Renal pelvis (tissue), 12 donors: ENCODE measurements around the gene HTR5A. TPM values are rescaled to one million over a fixed set of nuclear protein-coding genes. Genes with fewer than 3 reads are reported as not detected.
"Not testable (repeated sequence)": the region's sequence is repeated elsewhere in the genome, so short reads cannot be mapped to it uniquely, and the experiment has no call there.

ENCODE experiments used
- DNase-seq: peaks from one replicate; pipeline ENCODE4 v3.0.0-alpha.2; 2013
- long read RNA-seq, 16 experiments: transcript quantifications; one replicate each; lab custom pipeline, GENCODE V29; 2026
- polyA plus RNA-seq, 3 donors: library from polyadenylated mRNA; unstranded; fragments of 120-200 nt; gene quantifications; one replicate each; pipeline ENCODE4 v1.2.1, GENCODE V29; 2013; ENCODE audit not compliant: insufficient read length in 3 of 3

The HTR5A gene
- polyA plus RNA-seq = not detected
- long read RNA-seq, donor 1 = 0 reads
- long read RNA-seq, donor 2 = 0 reads
- long read RNA-seq, donor 3 = 0 reads
- long read RNA-seq, donor 4 = 0 reads
- long read RNA-seq, donor 5 = 0 reads
- long read RNA-seq, donor 6 = 0 reads
- long read RNA-seq, donor 7 = 0 reads
- long read RNA-seq, donor 8 = 0 reads
- long read RNA-seq, donor 9 = 0 reads
- long read RNA-seq, donor 10 = 0 reads
- long read RNA-seq, donor 11 = 0 reads
- long read RNA-seq, donor 12 = 0 reads
- long read RNA-seq, donor 13 = 0 reads
- long read RNA-seq, donor 14 = 0 reads
- long read RNA-seq, donor 15 = 0 reads
- long read RNA-seq, donor 16 = 0 reads

- DNase-seq = peak; percentile 91
Observed at GRCh38 chr7:155069992-155070751, at the start of gene HTR5A. HTR5A (plus strand) TSS chr7:155070324; CDS start chr7:155070900, 576 bp downstream.

GRCh38 chr7:155020996-155021395, 49.1 kb upstream of the HTR5A start:
- no peak for DNase-seq

- DNase-seq = no peak
Observed at GRCh38 chr7:155021699-155022145, 48.4 kb upstream of the HTR5A start.

GRCh38 chr7:155027879-155028278, 42.2 kb upstream of the HTR5A start:
- DNase-seq = no peak

GRCh38 chr7:155032978-155033377, 37.1 kb upstream of the HTR5A start:
- no peak for DNase-seq

- DNase-seq = not testable (repeated sequence)
Observed at GRCh38 chr7:155034495-155034894, 35.6 kb upstream of the HTR5A start.

- DNase-seq = no peak
Observed at GRCh38 chr7:155038335-155038734, 31.8 kb upstream of the HTR5A start.

- no peak for DNase-seq
Observed at GRCh38 chr7:155043756-155044155, 26.4 kb upstream of the HTR5A start.

GRCh38 chr7:155048006-155048405, 22.1 kb upstream of the HTR5A start:
- DNase-seq = no peak

- DNase-seq = no peak
Observed at GRCh38 chr7:155051355-155051754, 18.8 kb upstream of the HTR5A start.

GRCh38 chr7:155053002-155053401, 17.1 kb upstream of the HTR5A start:
- DNase-seq = no peak

GRCh38 chr7:155054761-155055160, 15.4 kb upstream of the HTR5A start:
- no peak for DNase-seq

GRCh38 chr7:155057076-155057475, 13.0 kb upstream of the HTR5A start:
- DNase-seq = no peak

GRCh38 chr7:155058896-155059295, 11.2 kb upstream of the HTR5A start:
- no peak for DNase-seq

- DNase-seq = no peak
Observed at GRCh38 chr7:155059703-155060102, 10.4 kb upstream of the HTR5A start.

GRCh38 chr7:155062411-155062810, 7.7 kb upstream of the HTR5A start:
- no peak for DNase-seq

- no peak for DNase-seq
Observed at GRCh38 chr7:155064186-155064585, 5.9 kb upstream of the HTR5A start.

GRCh38 chr7:155066417-155066950, 3.6 kb upstream of the HTR5A start:
- no peak for DNase-seq

GRCh38 chr7:155071121-155071651, 1.1 kb downstream of the HTR5A start:
- DNase-seq = no peak

- DNase-seq = no peak
Observed at GRCh38 chr7:155071916-155072571, 1.9 kb downstream of the HTR5A start.

- DNase-seq = no peak
Observed at GRCh38 chr7:155073922-155074321, 3.8 kb downstream of the HTR5A start.

- no peak for DNase-seq
Observed at GRCh38 chr7:155084021-155084420, 13.9 kb downstream of the HTR5A start.
